Femur (tissue), 1 donor: ENCODE measurements around the gene SLC23A2.

ENCODE experiments used
- DNase-seq: peaks from one replicate; pipeline ENCODE4 v3.0.0-alpha.2; 2017

Gene SLC23A2

DNA sequence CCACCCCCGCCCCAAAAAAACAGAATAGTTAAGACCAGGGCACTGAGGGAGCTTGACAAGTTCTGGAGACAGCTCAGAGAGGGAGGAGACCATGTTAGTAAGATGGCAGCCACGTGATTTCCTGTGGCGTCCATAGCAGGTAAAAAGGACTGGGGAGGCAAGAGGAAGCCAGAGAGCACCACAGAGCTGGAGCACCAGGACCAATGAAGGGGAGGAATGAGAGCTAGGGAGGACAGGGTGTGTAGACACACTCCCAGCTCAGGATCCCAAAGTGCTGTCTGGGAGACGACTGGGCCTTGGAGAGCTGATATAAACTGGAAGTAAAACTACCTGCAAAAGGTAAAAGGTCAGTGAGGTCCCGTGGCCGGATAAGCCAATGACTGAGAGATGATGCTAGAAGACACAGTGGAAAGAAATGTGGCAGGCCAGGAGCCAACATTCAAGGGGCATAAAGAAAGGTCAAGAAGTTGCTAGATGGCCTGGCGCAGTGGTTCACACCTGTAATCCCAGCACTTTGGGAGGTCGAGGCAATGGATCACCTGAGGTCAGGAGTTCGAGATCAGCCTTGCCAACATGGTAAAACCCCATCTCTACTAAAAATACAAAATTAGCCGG is 39.0 kb downstream of the SLC23A2 start:
- DNase-seq = no peak

- no peak for DNase-seq
Measured at GRCh38 chr20:4961746-4962145, 39.6 kb downstream of the SLC23A2 start.

GRCh38 chr20:4959592-4959991 is 41.7 kb downstream of the SLC23A2 start:
- no peak for DNase-seq

DNA sequence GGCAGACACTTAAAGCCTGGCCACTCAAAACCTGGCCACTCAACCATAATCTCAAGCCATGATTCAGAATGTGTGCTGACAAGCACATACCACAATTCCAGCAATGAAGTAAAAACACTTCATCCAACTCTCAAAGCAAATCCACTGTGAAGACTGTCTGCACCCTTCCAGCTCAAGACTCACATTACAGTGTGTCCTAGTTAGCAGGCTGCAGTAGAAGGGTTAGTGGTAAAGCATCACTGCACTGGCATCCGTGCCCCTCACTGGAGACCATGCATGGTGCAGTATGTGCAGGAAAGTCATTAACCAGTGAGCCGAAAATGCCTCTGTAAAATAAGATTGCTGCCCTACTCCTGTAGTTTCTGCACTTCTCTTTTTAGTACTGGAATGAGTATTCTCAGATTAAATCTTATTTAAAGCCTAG is 43.4 kb downstream of the SLC23A2 start:
- no peak for DNase-seq

DNA sequence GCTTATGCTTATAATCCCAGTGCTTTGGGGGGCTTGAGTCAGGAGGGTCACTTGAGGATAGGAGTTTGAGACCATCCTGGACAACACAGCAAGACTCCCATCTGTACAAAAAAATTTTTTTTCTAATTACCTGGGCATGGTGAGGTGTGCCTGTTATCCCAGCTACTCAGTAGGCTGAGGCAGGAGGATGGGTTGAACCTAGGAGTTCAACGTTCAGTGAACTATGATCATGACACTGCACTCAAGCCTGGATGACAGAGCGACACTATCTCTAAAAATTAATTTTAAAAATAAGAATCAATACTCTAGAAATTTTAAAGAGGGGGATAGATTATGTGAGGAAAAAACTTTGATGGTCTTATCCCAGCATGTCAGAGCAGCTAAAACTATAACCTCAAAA is 44.1 kb downstream of the SLC23A2 start:
- no peak for DNase-seq

- no peak for DNase-seq
Measured at GRCh38 chr20:4956200-4956810, 45.0 kb downstream of the SLC23A2 start.

DNA sequence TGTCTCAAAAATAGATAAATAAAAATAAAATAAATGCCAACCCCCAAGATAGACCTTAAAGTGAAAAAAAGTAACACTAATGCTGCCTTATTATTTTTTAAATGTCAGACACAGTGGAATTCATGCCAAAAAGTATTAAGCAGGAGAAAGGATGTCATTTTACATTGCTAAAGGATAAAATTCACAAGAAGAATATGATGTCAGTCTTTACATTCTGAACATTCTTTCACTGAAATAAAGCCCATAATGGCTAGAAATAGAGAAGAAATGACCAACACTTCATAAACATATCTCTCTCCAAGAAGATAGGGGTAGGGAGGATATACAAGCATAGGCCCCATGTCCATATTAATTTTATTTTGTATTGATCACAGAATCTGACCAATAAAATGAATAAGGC is 47.4 kb downstream of the SLC23A2 start:
- DNase-seq = no peak

- DNase-seq = no peak
Measured at GRCh38 chr20:4952229-4952628, 49.1 kb downstream of the SLC23A2 start.

GRCh38 chr20:4951299-4951698 is 50.0 kb downstream of the SLC23A2 start:
- DNase-seq = peak; percentile 53

DNA sequence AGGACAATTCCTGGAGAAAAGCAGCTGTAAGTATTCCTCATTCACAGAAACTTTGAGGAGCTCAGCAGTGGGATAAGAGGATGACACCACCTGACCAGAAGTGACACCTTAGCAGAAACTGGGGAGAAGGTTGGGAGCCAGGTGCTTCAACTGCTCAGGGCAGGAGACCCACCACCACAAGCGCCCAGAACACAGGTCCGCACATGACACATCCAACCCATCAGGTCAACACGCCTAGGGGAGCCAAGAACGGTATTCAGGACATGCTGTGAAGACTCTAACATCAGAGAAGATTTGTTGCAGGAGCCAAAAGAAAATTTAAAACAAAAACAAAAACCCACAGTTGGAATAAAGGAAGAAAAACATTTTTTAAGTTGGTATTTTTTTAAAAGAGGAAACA is 50.5 kb downstream of the SLC23A2 start:
- DNase-seq = no peak

DNA sequence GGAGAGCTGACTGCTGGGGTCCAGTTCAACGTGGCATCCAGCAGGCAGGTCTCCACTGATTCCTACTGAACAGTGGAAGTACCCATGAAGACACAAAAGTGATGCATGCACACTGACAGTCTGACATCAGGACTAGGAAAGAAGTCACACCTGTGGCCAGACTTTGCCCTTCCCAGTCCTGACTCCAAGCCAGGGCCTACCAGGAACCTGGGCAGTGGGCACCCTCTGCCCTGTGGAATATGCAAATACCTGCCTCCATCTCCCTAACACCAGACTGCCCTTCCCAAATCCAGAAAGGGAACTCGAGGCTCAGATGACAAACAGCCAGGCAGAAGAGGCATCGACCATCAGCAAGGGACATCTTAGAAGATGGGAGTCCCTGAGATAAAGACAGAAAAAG is 50.9 kb downstream of the SLC23A2 start:
- no peak for DNase-seq

- DNase-seq = no peak
Measured at GRCh38 chr20:4949833-4950178, 51.5 kb downstream of the SLC23A2 start.

DNA sequence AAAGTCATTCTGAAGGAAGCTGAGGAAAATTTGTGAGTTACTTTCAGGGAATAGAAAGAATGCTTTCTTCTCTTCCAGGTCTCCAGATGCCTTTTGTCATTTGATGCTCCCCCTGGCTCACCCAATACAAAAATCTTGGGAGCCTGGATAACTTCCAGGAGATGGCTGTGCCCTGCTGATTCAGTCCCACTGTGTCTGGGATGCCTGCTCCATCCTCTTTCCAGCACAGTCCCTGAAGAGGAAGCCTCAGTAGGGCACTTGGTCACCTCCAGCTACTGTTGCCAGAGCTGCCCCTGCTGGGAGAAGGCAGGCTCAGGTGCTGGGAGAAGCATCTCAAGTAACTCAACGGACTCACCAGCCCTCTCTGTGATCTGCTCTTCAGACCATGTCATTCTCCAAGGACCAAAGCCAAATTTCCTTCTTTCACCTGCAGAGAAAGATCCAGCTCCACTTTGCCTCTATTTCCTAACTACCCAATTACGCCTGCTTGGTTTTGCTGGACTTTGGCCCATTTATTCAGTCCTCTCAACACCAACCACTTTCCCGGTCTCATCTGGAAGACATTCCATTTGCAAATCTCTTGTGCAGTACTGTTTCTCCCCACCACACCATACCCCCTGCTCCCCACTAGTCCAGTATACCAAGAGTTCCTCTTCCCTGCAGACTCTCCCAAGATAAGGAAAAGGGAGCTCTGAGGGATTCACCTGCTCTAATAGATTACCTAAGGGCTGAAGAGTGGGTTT is 53.3 kb downstream of the SLC23A2 start:
- no peak for DNase-seq

GRCh38 chr20:4946986-4947385 is 54.3 kb downstream of the SLC23A2 start:
- no peak for DNase-seq

GRCh38 chr20:4946585-4946984 is 54.7 kb downstream of the SLC23A2 start:
- no peak for DNase-seq

DNA sequence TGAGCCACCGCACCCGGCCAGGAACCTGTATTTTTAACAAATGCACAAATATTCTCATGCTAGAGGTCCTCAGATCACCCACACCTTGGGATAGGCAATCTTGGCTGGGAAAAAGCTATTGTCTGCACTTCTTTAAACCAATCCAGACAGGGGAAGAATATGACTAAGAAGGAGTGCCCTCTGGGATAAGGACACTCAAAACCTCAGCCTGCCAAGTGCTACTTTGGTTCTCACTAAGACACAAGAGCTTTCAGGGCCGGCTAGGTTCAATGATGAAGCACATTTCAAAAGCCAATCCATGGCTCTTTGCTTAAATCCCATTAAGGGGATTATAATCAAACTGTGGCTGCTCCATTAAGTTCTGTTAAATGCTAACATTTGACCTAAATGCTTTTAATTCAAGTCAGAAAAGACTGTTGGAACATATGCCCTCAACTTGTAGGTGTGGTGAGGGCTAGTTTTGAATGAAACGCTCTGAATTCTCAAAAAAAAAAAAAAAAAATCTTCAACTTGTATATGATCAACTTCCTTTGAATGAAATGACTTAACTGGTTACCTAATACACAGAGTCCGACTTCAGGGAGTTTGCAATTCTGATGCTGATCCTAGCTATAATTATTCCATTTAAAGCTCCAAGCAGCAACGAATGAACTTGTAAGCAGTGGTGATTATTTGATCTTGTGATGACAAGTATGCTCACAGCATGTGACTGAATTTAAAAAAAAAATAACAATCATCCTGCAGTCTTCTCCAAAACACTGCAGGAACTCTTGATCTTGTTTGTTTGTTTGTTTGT is 56.6 kb downstream of the SLC23A2 start:
- no peak for DNase-seq

DNA sequence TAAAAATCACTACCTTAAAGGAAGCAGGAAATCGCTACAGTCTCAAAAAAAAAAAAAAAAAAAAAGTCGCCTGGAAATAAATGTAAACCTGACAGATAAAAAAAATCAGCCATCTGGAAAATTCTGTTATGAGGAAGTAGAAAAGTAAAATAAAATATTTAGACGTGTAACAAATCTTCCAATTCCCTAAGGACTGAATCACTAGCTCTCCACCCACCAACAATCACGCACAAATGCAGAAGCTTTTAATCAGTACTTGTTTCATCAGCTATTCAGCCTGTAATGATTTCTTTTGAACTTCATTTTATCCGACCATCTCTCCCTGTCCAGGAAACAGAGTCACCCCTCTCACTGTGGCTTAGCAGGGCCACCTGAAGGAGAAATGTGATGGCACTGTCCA is 59.0 kb downstream of the SLC23A2 start:
- DNase-seq = no peak

DNA sequence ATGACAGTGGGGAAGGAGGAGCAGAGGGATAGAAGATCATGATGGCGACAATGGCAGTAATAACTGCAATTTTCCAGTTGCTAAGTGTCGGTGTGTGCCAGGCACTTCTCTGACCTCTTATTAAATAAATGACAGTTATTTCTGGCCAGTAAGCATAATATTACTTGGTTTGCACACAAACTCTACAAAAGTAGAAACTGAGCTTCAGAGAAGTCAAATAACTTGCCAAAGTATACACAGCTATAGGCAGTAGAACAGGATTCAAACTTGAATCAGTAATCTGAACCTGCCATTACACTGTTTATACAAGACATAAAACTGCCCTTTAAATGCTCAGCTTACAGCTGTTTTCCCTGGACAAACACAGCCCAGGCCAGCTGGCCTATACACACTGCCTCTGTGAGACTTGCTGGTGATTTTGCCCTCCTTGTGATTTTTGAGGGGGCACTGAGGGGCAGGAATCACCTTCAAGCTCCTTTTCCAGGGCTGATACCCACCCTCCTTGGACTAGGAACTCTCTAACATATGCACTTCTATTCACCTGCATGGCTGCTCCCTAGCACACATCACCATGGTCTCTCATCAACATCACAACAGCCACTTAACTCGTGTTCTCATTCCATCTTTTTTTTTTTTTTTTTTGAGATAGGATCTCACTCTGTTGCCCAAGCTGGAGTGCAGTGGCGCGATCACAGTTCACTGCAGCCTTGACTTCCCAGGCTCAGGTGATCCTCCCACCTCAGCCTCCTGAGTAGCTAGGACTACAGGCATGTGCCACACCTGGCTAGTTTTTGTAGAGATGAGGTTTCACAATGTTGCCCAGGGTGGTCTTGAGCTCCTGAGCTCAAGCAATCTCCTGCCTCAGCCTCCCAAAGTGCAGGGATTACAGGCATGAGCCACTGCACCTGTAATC is 63.6 kb downstream of the SLC23A2 start:
- peak; percentile 53 for DNase-seq

GRCh38 chr20:4936851-4937406 is 64.4 kb downstream of the SLC23A2 start:
- no peak for DNase-seq

- no peak for DNase-seq
Measured at GRCh38 chr20:4936392-4936850, 64.9 kb downstream of the SLC23A2 start.

DNA sequence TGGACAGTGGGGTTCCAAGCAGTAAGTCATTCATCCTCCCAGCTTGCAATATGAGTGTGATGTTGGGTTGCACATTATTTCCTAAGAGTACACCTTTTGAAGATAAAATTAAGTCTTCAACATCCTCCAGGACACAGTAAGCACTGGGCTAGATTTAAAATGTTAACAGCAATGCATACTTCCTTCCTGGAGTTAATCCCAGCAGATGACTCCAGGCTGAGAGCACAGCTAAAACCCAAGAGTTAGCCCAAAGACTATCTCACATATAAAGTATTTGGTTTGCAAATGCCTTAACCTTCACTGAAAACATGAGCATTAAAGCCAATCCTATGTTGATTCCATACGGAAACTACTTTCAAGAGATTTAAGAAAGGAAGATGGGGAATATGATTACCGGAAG is 69.2 kb downstream of the SLC23A2 start:
- DNase-seq = no peak
